Thymus (tissue), 11 donors: Measurements from ENCODE around the gene POP5. TPM values are rescaled to one million over a fixed set of nuclear protein-coding genes. Genes with fewer than 3 reads are reported as not detected.
A peak's percentile ranks its signal among the peaks of the same experiment; 100 is the strongest.
"Not testable (repeated sequence)": the region's sequence is repeated elsewhere in the genome, so short reads cannot be mapped to it uniquely, and the experiment has no call there.

Experiments
- DNase-seq, 9 donors: peaks; one replicate each; pipeline ENCODE4 v3.0.0-alpha.2; 2013; ENCODE audit warnings: low spot score in 9 of 9, low read depth in 6 of 9, missing footprints in 1 of 9
- H3K27ac ChIP-seq, 2 donors: one replicate each; pipeline ENCODE4 v1.5.1; 2013; ENCODE audit warnings: control low read depth in 1 of 2, low read depth in 1 of 2, low read length in 1 of 2, mild to moderate bottlenecking in 1 of 2, moderate library complexity in 1 of 2
- H3K27me3 ChIP-seq, 2 donors: one replicate each; pipeline ENCODE4 v1.5.1; 2013; ENCODE audit warnings: low read length in 1 of 2; ENCODE audit not compliant: control insufficient read depth in 2 of 2, insufficient read depth in 1 of 2
- H3K36me3 ChIP-seq, 2 donors: one replicate each; pipeline ENCODE4 v1.5.1; 2013; ENCODE audit warnings: low read length in 1 of 2, mild to moderate bottlenecking in 1 of 2, moderate library complexity in 1 of 2; ENCODE audit not compliant: control insufficient read depth in 2 of 2, insufficient read depth in 2 of 2
- H3K4me1 ChIP-seq, 2 donors: one replicate each; pipeline ENCODE4 v1.5.1; 2013; ENCODE audit warnings: low read length in 2 of 2; ENCODE audit not compliant: control insufficient read depth in 2 of 2, insufficient read depth in 2 of 2
- H3K4me3 ChIP-seq, 2 donors: one replicate each; pipeline ENCODE4 v1.5.1; 2013; ENCODE audit warnings: low read length in 2 of 2, control low read depth in 1 of 2, mild to moderate bottlenecking in 1 of 2
- H3K9me3 ChIP-seq, 2 donors: one replicate each; pipeline ENCODE4 v1.5.1; 2013; ENCODE audit warnings: low read length in 1 of 2, mild to moderate bottlenecking in 1 of 2; ENCODE audit not compliant: control insufficient read depth in 2 of 2, insufficient read depth in 1 of 2
- WGBS: extraction: QIAGEN DNeasy Blood & Tissue Kit; methylation state at CpG from one replicate; pipeline ENCODE4 v1.1.7; 2013; 5-methylcytosine and 5-hydroxymethylcytosine counted together
- polyA plus RNA-seq: library from polyadenylated mRNA; stranded (reverse); fragments of 200-250 nt; gene quantifications from one replicate; pipeline ENCODE4 v1.2.3, GENCODE V29; 2013
- total RNA-seq: library from RNA; stranded (reverse); fragments of 120-200 nt; gene quantifications from one replicate; pipeline ENCODE4 v1.2.4, GENCODE V29; 2013
- donor health status: healthy.

Gene POP5
- total and polyA plus RNA-seq, 2 donors = 55.4 to 95.1 TPM

DNA sequence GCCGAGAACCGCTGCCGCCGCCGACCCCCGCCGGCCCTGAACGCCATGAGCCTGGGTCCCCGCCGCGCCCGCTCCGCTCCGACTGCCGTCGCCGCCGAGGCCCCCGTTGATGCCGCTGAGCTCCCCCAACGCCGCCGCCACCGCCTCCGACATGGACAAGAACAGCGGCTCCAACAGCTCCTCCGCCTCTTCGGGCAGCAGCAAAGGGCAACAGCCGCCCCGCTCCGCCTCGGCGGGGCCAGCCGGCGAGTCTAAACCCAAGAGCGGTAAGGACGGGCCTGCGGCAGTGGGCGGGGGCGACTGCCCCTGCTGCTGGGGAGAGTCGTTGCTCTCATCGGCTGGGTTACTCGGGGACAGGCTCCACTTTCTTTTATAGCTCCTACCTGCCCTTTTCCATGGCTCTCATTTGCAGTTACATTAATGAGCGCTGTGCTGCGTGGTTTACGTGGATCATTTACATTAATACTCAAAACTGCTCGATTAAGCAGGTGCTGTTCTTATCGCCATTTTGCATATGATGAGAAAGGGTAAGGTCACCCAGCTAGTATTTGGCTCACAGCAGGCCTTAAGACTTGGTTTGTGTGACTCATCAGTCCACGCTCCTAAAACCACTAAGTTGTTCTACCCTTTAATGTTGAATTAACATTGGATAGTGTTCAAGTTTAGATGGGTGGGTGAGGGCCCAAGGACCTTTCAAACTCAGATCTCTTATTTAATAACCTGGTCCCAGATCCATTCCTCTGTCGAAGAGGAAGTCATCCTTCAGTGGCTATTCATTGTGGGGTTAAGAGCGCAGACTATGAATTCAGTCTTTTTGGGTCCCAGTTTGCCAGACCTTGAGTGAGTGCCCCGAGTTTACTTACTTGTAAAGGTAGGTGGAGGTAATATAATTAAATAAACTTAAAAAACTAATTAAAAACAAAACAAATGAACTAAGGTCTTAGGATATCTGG lies 46.2 kb downstream of the POP5 start:
- peaks cover 26 to 51% of the 10 kb centered on the region in 2 donors for H3K4me1 ChIP-seq
- H3K4me3 ChIP-seq = peak overlapping the region; percentile 91 to 96
- 2% methylated on average over 52 of the region's 52 CpGs for WGBS
- DNase-seq = peak in 3 of 9 donors; percentile 32 to 41 (median 37)
- H3K27ac ChIP-seq = peak overlapping the region; percentile 68 to 86
- peaks cover 11 to 29% of the 10 kb centered on the region in 2 donors for H3K36me3 ChIP-seq
- H3K9me3 ChIP-seq = no peaks in the 10 kb centered on the region
- H3K27me3 ChIP-seq = no peaks in the 10 kb centered on the region

GRCh38 chr12:120534203-120534702 lies 46.9 kb downstream of the POP5 start, which contains the start of gene RNF10:
Gene RNF10, plus strand, starts transcription at chr12:120534356. Its CDS starts 456 bp downstream, at chr12:120534812.
- H3K27me3 ChIP-seq = no peaks in the 10 kb centered on the region
- H3K9me3 ChIP-seq = no peaks in the 10 kb centered on the region
- H3K4me3 ChIP-seq = peak within 1 kb of the TSS; percentile 91 to 96
- peaks cover 7 to 25% of the 10 kb centered on the region in 2 donors for H3K36me3 ChIP-seq
- WGBS = under 1% methylated on average over 43 of the region's 43 CpGs
- peak; percentile 77 to 96 (median 90) for DNase-seq
- peak within 1 kb of the TSS; percentile 68 to 86 for H3K27ac ChIP-seq
- H3K4me1 ChIP-seq = peaks cover 31 to 56% of the 10 kb centered on the region in 2 donors

DNA sequence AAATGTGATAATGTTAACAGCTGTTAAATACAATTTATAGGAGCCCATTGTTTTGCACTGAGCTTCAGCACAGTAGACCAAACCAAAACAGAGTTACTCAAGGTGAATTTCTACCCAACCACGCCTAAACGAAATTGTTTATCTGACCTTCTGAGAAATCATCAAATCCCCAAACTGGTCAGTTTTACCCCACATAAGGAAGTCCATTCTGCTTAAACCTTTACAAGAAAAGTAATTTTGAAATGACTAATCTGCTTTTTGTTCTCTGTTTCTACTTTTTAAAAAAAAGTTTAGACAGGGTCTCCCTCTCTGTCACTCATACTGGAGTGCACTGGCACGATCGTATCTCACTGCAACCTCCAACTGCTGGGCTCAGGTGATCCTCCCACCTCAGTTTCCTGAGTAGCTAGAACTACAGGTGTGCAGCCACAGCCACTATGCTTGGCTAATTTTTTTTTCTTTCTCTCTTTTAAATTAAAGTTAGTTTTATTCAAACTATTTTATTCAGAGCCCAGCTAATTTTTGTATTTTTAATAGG lies 48.4 kb downstream of the POP5 start:
- Histone ChIP-seq H3K36me3 (peaks cover 0 to 11% of the 10 kb centered on the region in 2 donors), H3K27me3 (no peaks in the 10 kb centered on the region), H3K4me1 (peaks cover 22 to 51% of the 10 kb centered on the region in 2 donors), H3K9me3 (no peaks in the 10 kb centered on the region), H3K27ac (no peak overlapping the region), H3K4me3 (no peak overlapping the region)
- DNase-seq = peak in 2 of 9 donors; percentile 18 to 37
- WGBS = 52% methylated on average over 4 of the region's 4 CpGs

GRCh38 chr12:120530418-120530761 lies 50.8 kb downstream of the POP5 start:
- H3K27me3 ChIP-seq, H3K27ac ChIP-seq, H3K9me3 ChIP-seq, H3K36me3 ChIP-seq, DNase-seq, H3K4me3 ChIP-seq: not testable (repeated sequence)
- H3K4me1 ChIP-seq = peaks cover 5 to 31% of the 10 kb centered on the region in 2 donors

GRCh38 chr12:120529641-120530417 lies 51.4 kb downstream of the POP5 start:
- Histone ChIP-seq H3K4me1 (peaks cover 5 to 27% of the 10 kb centered on the region in 2 donors), H3K4me3 (peak overlapping the region; percentile 73 to 79), H3K36me3 (no peaks in the 10 kb centered on the region), H3K27ac (peak overlapping the region; percentile 47 to 85), H3K9me3 (no peaks in the 10 kb centered on the region), H3K27me3 (no peaks in the 10 kb centered on the region)
- 50% methylated on average over 19 of the region's 19 CpGs for WGBS
- peak in 2 of 9 donors; percentile 17 to 55 for DNase-seq

- under 1% methylated on average over 38 of the region's 38 CpGs for WGBS
- Histone ChIP-seq H3K4me1 (peaks cover 5 to 26% of the 10 kb centered on the region in 2 donors), H3K27ac (peak within 1 kb of the TSS; percentile 85 to 91), H3K36me3 (no peaks in the 10 kb centered on the region), H3K4me3 (peak within 1 kb of the TSS; percentile 73 to 79), H3K9me3 (no peaks in the 10 kb centered on the region), H3K27me3 (no peaks in the 10 kb centered on the region)
- DNase-seq = peak; percentile 57 to 92 (median 77)
These were observed 52.2 kb downstream of the POP5 start, which contains the start of gene COQ5 for GRCh38 chr12:120528861-120529525. Gene COQ5, minus strand, starts transcription at chr12:120529158. Its CDS starts 17 bp downstream, at chr12:120529141.

Other genes starting within 250 kb of the POP5 start
- 0.05 TPM for gene MSI1, start 212.2 kb downstream of the POP5 start, total RNA-seq
- gene MSI1, start 212.2 kb downstream of the POP5 start, polyA plus RNA-seq = 0.25 TPM
- gene COX6A1, start 143.3 kb downstream of the POP5 start, total RNA-seq = 443 TPM
- 494 TPM for gene COX6A1, start 143.3 kb downstream of the POP5 start, polyA plus RNA-seq
- 34.8 TPM for gene TRIAP1, start 135.0 kb downstream of the POP5 start, total RNA-seq
- gene TRIAP1, start 135.0 kb downstream of the POP5 start, polyA plus RNA-seq = 50.3 TPM
- 22.8 TPM for gene GATC, start 135.0 kb downstream of the POP5 start, total RNA-seq
- gene GATC, start 135.0 kb downstream of the POP5 start, polyA plus RNA-seq = 14.4 TPM
- 152 TPM for gene SRSF9, start 111.7 kb downstream of the POP5 start, total RNA-seq
- 178 TPM for gene SRSF9, start 111.7 kb downstream of the POP5 start, polyA plus RNA-seq
- 248 TPM for gene DYNLL1, start 85.3 kb downstream of the POP5 start, total RNA-seq
- 410 TPM for gene DYNLL1, start 85.3 kb downstream of the POP5 start, polyA plus RNA-seq
- 32.6 TPM for gene COQ5, start 52.2 kb downstream of the POP5 start, total RNA-seq
- 47.5 TPM for gene COQ5, start 52.2 kb downstream of the POP5 start, polyA plus RNA-seq
- gene RNF10, start 47.0 kb downstream of the POP5 start, total RNA-seq = 44.8 TPM
- 165 TPM for gene RNF10, start 47.0 kb downstream of the POP5 start, polyA plus RNA-seq
- gene CABP1, start 59.2 kb upstream of the POP5 start, total RNA-seq = 0.24 TPM
- gene CABP1, start 59.2 kb upstream of the POP5 start, polyA plus RNA-seq = 1.0 TPM
- 52.0 TPM for gene MLEC, start 105.7 kb upstream of the POP5 start, total RNA-seq
- 18.5 TPM for gene MLEC, start 105.7 kb upstream of the POP5 start, polyA plus RNA-seq
- 9.3 TPM for gene UNC119B, start 129.1 kb upstream of the POP5 start, total RNA-seq
- gene UNC119B, start 129.1 kb upstream of the POP5 start, polyA plus RNA-seq = 12.0 TPM
- 16.0 TPM for gene ACADS, start 144.4 kb upstream of the POP5 start, total RNA-seq
- 29.3 TPM for gene ACADS, start 144.4 kb upstream of the POP5 start, polyA plus RNA-seq